GM19099 (cell line): Measurements from ENCODE around the gene TP53TG5.

Experiments
- POLR2A ChIP-seq: IDR thresholded peaks from 3 replicates; pipeline ENCODE4 v1.6.1; 2011; ENCODE audit warnings: low read depth; ENCODE audit not compliant: insufficient read length; ENCODE audit errors: extremely low read depth

The TP53TG5 gene

DNA sequence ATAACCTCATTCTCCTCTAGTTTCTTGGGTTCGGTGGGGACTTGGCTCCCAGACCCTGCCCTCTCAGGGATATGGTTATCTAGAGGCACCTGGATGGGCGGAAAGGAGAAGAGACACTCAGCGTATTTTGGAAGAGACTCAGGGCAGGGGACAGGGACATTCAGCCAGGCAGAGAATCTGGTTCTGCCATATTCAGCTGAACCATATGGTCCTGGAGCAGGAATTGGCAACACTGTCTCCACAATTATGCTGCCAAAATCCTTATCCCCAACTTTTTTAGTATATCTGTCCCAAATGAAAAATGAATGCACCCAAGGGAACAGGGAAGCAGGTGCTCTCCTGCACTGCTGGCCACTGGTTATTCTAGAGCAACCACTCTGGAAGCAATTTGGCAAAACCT lies 47.6 kb downstream of the TP53TG5 start:
- TF ChIP-seq POLR2A = no peak

DNA sequence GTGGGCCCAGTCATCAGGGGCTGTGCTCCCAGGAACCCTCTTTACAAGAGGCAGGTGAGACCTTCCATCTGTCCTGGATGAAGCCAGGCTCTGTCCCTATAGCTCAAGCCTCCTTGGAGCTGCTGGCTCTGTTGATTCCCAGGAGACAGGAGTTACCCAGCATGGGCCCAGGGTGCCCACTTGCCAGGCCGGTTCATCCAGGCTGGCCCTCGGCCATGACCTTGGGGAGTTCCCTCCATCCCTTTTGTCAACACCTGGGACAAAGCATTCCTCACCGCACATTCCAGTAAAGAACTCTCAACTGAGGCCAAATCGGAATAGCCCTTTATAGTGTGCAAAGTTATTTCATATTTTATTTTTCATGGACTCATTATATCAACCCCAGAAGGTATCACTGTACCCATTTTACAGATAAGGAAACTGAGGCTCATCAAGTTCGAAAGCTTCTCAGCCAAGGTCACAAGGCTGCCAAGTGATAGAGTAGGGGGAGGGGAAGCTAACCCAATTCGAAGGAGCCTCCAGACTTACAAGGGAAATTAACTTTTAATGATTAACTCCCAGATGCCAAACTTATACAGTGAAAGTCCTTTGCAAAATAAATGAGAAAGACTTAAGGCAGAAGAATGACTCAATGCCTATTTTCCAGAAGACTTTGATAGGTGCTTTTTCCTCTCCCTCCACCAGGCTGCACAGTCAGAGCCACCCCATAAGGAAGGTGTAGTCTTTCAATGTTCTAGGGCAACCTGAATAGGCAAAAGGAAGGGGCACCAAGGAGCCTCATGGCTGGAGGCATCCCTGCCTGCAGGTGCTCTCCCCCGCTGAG lies 48.4 kb downstream of the TP53TG5 start:
- TF ChIP-seq POLR2A = no peak

DNA sequence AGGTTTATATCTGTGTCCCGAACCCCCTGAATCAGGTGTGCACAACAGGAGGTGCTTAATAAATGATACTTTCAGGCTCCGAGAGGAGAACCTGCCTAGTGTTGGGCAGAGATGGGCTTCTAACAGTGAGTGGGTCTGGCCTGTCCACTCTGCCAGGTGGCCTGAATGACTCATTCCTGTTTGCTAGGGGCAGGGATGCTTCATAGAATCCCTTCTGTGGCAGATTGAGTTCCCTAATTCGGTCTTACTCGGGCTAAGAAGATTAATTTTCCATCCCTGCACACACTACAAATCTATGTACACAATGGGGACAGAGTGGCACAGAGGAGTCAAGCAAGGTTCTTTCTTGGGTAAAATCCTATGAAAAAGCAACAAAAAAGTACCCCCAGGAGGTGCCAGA lies 49.7 kb downstream of the TP53TG5 start:
- no peak for TF ChIP-seq POLR2A

DNA sequence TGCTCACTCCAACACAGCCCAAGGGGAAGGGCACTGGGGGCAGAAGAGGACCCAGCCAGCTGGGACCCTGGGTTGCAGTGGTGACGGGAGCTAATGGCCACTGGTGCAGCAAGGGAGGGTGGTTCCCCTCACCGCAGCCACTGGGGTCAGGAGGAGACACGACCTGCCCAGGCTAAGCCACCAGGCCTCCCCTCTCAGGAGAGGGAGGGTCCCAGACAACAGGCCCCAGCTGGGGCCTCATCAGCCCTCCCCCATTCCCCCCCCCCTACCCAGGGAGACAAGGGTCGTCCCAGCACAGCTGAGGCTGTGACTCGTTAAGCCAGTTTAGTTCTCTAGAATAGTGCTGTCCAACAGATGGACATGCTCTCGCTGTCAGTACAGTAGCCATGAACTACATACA lies 52.8 kb downstream of the TP53TG5 start:
- no peak for TF ChIP-seq POLR2A

DNA sequence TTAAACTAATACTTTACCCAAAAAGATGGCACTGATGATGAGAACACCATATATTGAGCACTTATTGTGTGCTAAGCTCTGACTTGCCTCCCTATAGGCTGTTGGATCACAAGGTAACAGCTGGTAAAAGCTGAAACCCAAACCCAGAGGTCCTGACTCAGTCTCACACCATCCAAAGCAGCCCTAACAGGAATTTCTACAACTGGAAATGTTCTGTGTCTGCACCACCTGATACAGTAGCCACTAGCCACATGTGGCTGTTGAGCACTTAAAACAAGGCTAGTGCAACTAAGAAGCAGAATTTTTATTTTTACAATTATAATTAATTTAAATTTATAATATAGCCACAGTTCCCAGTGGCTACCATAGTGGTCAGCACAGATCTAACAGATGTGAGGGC lies 54.4 kb downstream of the TP53TG5 start:
- no peak for TF ChIP-seq POLR2A

DNA sequence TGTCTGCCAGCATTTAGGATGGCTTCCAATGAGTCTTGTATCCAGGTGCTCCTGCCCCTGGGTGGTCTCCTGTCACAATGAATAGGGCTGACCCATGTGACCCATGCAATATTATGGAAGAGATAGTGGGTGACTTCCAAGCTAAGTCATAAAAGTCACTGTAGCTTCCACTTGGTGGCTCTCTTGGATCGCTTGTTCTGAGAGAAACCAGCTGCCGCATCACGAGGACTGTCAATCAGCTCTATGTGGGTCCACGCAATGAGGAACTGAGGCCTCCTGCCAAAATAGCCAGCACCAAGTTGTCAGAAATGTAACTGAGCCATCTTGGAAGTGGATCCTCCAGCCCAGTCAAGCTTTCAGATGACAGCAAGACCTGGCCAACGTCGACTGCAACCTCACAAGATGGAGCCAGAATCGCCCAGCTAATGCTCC lies 55.2 kb downstream of the TP53TG5 start:
- no peak for TF ChIP-seq POLR2A
